ENCODE measurements around the gene MTERF2.

GRCh38 chr12:106955377-106956047, 31.4 kb downstream of the MTERF2 start, which contains the start of gene TMEM263:
- no peak for TF ChIP-seq CTCF (IDR thresholded peaks at IDR 0.05; ENCODE audit: low read depth, low read length)
- TF ChIP-seq POLR2A (IDR thresholded peaks at IDR 0.05; ENCODE audit: extremely low read depth, insufficient read length): no peak
- no peak for TF ChIP-seq MYC (IDR thresholded peaks at IDR 0.05; ENCODE audit: low read depth, low read length)

Measured in NB4 (cell line).